Measurements from ENCODE around the gene GABBR2. TPM values are rescaled to one million over a fixed set of nuclear protein-coding genes. Genes with fewer than 3 reads are reported as not detected.
"Not testable (repeated sequence)": the region's sequence is repeated elsewhere in the genome, so short reads cannot be mapped to it uniquely, and the experiment has no call there.

The GABBR2 gene
- total RNA-seq, 1 donor from 2014 or later, result 0.68 TPM

- no peak for DNase-seq
These were observed 204.1 kb downstream of the GABBR2 start for GRCh38 chr9:98504298-98505282.

- no peak for DNase-seq
These were observed 204.9 kb downstream of the GABBR2 start for GRCh38 chr9:98503867-98504266.

- DNase-seq, result peak; percentile 16
These were observed 205.8 kb downstream of the GABBR2 start for GRCh38 chr9:98502976-98503325.

DNA sequence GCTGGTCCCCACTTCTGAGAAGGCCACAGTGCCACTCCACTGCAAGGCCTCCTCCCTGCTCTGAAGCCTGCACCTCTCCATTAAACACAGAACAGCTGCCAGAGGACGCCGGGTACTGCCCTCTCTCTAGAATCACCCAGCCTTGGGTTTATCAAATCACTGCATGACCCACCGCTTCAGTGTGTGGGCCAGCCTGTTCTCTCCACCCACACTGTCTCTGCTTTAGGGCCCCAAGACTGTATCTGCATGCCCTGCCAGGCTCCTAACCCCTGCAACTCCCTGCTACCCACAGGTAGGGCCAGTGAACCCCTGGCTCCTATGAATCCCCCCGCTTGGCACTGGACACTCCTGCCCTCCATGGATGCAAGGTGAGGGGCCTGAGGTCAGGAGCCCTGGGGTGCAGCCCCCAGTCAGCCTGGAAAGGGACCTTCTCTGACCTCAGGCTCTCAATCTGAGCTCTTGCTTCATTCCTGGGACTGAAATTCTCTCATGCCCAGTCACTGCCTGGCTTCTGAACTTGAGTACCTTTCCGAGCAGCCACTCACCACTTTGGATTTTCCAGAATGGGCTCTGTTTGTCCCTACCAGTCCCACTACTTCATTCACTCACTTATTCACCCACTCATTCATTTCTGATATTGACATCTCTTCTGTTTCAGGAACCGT is 206.3 kb downstream of the GABBR2 start:
- no peak for DNase-seq

- no peak for DNase-seq
These were observed 206.9 kb downstream of the GABBR2 start for GRCh38 chr9:98501819-98502218.

GRCh38 chr9:98501259-98501658 is 207.5 kb downstream of the GABBR2 start:
- DNase-seq, result not testable (repeated sequence)

- DNase-seq, result no peak
These were observed 208.3 kb downstream of the GABBR2 start for GRCh38 chr9:98500337-98500919.

DNA sequence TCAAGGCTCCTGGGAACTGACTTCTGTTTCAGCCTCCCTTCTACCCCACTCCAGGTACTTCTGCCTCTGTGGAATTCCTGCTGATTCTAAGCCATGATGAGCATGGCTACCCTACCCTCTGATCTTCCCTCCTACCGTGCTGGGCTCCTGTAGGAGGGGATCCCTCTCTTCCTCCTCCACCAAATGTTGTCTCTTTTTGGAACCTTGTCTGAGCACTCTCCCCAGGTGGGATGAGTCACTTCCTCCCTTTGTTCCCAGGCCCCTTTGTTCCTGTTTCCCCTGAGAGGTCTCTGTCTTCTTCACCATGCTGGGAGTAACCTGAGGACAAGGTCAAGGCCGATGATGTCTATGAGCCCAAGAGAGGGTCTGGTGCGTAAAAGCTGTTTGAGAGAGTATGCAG is 213.2 kb downstream of the GABBR2 start:
- no peak for DNase-seq

- no peak for DNase-seq
These were observed 213.9 kb downstream of the GABBR2 start for GRCh38 chr9:98494852-98495251.

GRCh38 chr9:98491828-98492227 is 216.9 kb downstream of the GABBR2 start:
- DNase-seq, result no peak

GRCh38 chr9:98491231-98491651 is 217.5 kb downstream of the GABBR2 start:
- DNase-seq, result no peak

- DNase-seq, result no peak
These were observed 220.0 kb downstream of the GABBR2 start for GRCh38 chr9:98488571-98489312.

DNA sequence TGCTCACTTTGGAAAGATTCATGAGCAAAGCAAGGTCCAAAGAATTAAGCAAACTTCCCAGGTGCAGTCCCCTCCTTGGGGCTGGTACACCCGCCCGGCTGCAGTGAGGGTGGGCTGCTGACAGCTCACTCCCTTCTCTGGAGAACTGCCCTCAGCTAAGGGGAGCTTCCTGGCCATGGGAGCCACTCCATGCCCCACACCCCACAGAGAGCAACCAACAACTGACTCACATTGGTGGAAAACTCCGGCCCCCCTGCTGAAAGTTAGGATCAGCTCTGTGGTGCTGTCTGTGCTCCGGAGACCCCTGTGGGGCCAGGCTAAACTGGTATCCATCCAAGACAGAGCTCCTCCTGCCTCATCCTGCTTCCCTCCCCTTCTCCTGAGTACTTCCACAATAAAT is 223.0 kb downstream of the GABBR2 start:
- DNase-seq, result no peak

- peak; percentile 23 for DNase-seq
These were observed 224.6 kb downstream of the GABBR2 start for GRCh38 chr9:98484162-98484561.

DNA sequence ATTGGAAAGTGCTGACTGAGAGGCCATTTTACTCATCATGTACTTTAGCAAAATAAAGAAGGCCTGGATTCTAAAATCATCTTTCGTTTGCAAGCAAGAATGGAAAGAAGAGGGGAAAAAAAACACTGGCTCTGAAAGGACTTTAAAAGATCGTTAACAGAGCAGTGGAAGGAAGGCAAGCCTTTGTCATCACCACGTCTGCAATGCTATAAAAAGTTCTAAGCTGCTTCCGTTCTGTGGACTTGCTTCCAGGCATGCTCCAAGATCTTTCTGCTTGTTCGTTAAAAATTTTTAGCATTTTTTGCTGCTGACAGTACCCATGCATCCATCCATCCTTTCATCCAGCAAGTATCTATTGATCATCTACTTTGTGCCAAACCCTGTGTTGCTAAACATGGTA is 226.5 kb downstream of the GABBR2 start:
- DNase-seq, result no peak

DNA sequence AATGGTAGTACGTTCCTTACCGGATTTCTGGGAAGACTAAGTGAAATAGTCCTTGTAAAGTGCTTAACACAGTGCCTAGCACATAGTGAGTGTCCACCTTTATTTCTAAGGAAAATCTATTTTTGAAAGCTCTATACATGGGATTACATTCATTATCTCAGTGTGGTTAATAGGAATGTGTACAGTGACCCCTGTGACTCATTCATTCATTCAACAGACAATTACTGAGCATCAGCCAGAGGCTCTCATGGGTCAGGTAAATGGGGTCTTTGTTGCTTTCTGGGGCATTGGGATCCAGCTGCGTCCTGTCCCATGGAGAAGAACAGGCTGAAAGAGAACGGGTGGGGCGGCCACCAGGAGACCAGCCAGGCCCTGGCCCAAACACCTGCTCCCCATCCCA is 227.1 kb downstream of the GABBR2 start:
- DNase-seq, result no peak

DNA sequence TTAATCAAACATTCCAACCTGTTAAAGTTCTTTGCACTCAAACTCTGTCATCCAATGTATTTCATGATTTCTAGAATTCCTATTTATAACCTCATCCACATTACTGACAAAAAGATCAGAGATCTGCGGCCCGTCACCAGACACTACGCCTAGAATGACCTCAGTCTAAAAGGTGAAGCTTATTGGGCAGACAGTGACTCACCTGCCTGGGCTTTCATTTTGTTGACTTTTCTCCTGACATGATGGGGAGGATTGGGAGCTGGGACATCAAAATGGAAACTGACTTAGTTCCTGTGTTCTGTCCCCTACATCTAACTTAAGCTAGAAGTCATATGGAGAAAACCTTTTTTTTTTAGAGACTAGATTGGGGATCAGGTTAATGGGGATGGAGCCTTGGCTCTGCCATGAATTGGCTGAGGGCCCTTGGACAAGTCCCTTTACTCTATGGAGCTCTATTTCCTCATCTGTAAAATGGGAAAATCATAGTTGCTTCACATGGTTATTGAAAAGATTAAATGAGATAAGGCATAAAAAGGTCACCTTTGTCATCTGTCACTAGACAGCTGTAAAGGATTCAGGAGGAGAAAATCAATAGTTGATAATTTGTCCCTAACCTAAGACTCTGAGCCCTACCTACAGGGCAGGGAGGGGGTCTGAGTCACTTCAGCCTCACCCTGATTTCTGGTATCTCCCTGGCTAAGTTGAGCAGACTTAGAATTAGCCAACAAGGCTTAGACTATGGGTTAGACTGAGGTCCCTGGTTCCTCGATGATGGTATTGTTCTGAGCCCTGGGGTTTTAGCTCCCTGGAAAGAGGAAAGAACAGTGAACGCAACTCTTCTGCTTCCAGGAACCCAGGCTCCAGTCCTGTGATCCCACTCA is 228.5 kb downstream of the GABBR2 start:
- no peak for DNase-seq

DNA sequence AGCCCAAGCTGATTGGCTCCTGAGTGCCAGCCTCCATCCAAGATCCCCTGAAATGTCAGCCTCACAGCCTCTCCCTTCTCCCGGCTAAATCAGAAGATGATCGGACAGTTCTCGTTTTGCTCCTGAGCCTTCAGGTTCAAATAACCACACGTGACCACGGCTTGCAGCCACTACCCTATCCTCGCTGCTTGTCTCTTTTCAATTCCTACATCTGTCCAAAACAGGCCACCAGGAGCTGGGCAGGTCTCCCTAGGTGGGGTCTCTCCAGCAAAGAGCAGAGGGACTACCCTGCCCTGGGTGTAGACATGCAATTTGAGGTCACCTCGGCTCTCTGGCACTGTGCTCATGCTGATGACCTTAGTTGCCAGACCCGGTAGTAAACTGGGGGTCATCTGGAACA is 229.3 kb downstream of the GABBR2 start:
- no peak for DNase-seq

DNA sequence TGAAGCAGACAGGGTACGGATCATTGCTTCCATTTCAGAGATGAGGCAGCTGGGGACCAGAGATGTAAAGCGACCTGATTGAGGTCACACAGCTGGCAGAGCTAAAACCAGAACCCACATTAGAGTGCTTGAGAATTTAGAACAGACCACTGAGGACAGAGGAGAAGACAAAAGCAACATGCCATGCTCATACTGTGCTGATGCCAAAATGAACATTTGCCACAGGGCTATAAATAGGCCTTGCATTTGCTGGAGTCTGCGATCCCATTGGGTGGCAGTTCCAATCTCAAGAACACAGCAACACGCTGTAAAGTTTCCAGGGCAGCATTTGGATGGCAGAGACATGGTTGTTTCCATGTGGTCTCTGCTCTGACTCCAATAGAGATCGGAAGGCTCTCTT is 230.9 kb downstream of the GABBR2 start:
- DNase-seq, result no peak

GRCh38 chr9:98472216-98472615 is 236.5 kb downstream of the GABBR2 start:
- no peak for DNase-seq

DNA sequence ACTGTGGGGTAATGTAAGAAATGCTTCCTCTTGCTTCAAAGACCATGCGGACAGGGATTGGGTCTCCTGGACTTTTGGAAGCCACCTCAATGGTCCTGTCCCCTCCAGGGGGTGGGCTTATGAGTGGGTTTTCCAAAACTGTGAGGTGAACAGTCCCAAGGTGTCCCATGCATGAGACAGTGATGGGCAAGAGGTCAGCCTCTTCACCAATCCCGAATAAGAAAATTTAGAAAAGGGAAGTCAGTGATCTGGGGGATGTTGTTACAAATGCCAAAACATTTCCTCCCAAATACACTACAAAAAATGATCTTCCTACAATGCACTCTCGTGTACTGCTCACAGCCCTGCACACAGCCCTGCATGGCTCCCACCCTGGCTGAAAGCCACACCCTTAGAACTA is 237.6 kb downstream of the GABBR2 start:
- DNase-seq, result no peak
